ENCODE measurements around the gene STAB2. TPM values are rescaled to one million over a fixed set of nuclear protein-coding genes. Genes with fewer than 3 reads are reported as not detected.

The STAB2 gene
- total and polyA plus RNA-seq, 8 donors, result under 0.01 to 4.0 (median 0.95) TPM; not detected in 4

DNA sequence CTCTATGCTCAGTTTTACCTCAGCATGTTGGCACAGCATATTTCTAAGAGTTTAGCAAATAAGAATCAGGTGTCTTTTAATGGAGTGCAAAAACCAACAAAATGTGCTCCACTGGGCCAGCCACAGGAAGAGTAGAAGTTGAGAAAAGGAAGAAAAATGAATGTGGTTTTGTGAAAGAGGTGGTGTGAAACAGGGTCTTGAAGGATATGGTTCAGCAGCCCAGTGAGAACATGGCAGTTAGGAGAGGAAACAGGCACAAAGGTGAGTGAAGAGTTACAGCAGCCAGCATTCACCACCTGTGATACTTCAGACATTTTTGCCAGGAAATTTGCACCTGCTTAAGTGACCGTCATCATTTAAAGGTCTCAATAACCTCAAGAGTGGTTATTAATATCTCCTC lies 2.4 kb downstream of the STAB2 start:
- H3K27me3 ChIP-seq, result no peaks in the 10 kb centered on the region
- no peaks in the 10 kb centered on the region for H3K36me3 ChIP-seq
- no peaks in the 10 kb centered on the region for H3K9me3 ChIP-seq
- 62 to 93% (median 77%) methylated on average over 1 of the region's 1 CpG for WGBS, 5 donors
- TF ChIP-seq, protein P1, sequence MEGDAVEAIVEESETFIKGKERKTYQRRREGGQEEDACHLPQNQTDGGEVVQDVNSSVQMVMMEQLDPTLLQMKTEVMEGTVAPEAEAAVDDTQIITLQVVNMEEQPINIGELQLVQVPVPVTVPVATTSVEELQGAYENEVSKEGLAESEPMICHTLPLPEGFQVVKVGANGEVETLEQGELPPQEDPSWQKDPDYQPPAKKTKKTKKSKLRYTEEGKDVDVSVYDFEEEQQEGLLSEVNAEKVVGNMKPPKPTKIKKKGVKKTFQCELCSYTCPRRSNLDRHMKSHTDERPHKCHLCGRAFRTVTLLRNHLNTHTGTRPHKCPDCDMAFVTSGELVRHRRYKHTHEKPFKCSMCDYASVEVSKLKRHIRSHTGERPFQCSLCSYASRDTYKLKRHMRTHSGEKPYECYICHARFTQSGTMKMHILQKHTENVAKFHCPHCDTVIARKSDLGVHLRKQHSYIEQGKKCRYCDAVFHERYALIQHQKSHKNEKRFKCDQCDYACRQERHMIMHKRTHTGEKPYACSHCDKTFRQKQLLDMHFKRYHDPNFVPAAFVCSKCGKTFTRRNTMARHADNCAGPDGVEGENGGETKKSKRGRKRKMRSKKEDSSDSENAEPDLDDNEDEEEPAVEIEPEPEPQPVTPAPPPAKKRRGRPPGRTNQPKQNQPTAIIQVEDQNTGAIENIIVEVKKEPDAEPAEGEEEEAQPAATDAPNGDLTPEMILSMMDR (IDR thresholded peaks at IDR 0.05), result no peak
- no peak for TF ChIP-seq EP300 (IDR thresholded peaks at IDR 0.05)
- no peak overlapping the region for H3K4me3 ChIP-seq
- H3K27ac ChIP-seq, result no peak overlapping the region
- intact Hi-C loops (cut with DNase I; ENCODE audit: low total_unique reads), result no loop called here
- no peak for DNase-seq
- no peaks in the 10 kb centered on the region for H3K4me1 ChIP-seq

DNA sequence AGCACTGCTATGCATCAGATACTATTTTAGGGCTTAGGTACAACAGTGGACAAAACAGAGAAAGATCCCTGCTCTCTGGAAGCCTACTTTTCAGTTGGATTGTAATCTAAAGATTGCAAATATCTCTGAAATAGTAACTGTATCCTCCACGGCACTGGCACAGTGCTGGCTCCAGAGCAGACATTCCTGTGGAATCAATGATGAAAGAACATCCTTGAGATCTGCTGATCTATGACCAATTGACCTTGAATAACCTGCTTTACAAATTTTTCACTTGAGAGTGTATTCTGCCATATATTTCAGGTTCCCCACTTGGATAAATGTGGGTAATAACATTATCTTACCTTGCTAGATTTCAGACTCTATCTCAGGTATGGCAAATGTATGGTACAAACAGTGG lies 3.2 kb downstream of the STAB2 start:
- H3K9me3 ChIP-seq, result no peaks in the 10 kb centered on the region
- H3K4me1 ChIP-seq, result no peaks in the 10 kb centered on the region
- H3K36me3 ChIP-seq, result no peaks in the 10 kb centered on the region
- TF ChIP-seq, protein P1 (IDR thresholded peaks at IDR 0.05), result no peak
- TF ChIP-seq POLR2AphosphoS5 (IDR thresholded peaks at IDR 0.05) (no peak), POLR2A (IDR thresholded peaks at IDR 0.05) (no peak), EP300 (IDR thresholded peaks at IDR 0.05) (no peak)
- intact Hi-C loops (cut with DNase I; ENCODE audit: low total_unique reads), result no loop called here
- no peaks in the 10 kb centered on the region for H3K27me3 ChIP-seq
- H3K4me3 ChIP-seq, result no peak overlapping the region
- 32 to 59% (median 47%) methylated on average over 1 of the region's 1 CpG for WGBS, 5 donors
- H3K27ac ChIP-seq, result no peak overlapping the region
- no peak for DNase-seq

DNA sequence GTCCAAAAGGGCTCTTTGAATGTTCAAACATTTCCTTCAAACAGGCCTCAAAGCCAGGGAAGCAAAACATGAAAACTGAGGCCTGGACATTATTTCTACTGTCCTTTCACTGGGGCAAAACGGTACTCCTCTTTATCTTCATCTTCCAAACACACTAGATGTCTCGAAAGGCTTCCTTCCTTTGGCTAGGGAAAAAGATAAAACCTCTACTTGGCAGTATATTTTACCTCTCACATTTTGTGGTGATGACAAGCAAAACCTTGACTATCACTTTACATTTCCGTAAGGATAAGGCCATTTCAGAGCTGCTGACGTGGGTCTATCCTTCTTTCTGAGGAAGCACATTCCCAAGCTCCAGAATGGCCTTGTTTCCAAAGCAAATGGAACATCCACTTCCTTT lies 9.9 kb downstream of the STAB2 start:
- intact Hi-C loops (cut with DNase I; ENCODE audit: low total_unique reads), result no loop called here
- Histone ChIP-seq H3K27ac (no peak overlapping the region), H3K4me3 (no peak overlapping the region), H3K27me3 (no peaks in the 10 kb centered on the region), H3K36me3 (no peaks in the 10 kb centered on the region), H3K4me1 (peaks cover 0 to 8% (median 0%) of the 10 kb centered on the region in 4 donors), H3K9me3 (no peaks in the 10 kb centered on the region)
- TF ChIP-seq, protein P1 (IDR thresholded peaks at IDR 0.05), result no peak
- TF ChIP-seq EP300 (IDR thresholded peaks at IDR 0.05) (no peak), POLR2AphosphoS5 (IDR thresholded peaks at IDR 0.05) (no peak), POLR2A (IDR thresholded peaks at IDR 0.05) (no peak)
- WGBS, 5 donors, result 77 to 91% (median 83%) methylated on average over 4 of the region's 4 CpGs
- DNase-seq, result no peak

DNA sequence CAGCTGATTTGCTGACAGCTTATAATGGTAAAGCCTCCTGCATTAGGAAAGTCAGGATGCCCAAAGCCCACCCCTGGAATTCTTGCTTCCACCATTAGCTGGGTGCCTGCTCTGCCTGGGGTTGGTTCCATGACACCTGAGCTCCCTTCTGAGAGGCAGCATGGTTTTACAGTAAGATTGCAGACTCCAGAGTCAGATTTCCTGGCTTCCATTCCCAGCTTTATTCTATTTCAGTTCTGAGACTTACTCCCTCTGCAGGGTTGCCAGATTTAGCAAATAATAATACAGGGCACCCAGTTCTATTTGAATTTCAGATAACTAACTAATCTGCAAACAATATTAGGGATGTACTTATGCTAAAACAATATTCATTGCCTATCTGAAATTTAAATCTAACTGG lies 12.2 kb downstream of the STAB2 start:
- Histone ChIP-seq H3K9me3 (no peaks in the 10 kb centered on the region), H3K4me3 (no peak overlapping the region), H3K27ac (no peak overlapping the region), H3K27me3 (no peaks in the 10 kb centered on the region), H3K36me3 (no peaks in the 10 kb centered on the region), H3K4me1 (peaks cover 0 to 8% (median 0%) of the 10 kb centered on the region in 4 donors)
- no peak for DNase-seq
- intact Hi-C loops (cut with DNase I; ENCODE audit: low total_unique reads), result no loop called here
- TF ChIP-seq, protein P1 (IDR thresholded peaks at IDR 0.05), result no peak
- TF ChIP-seq POLR2A (IDR thresholded peaks at IDR 0.05) (no peak), POLR2AphosphoS5 (IDR thresholded peaks at IDR 0.05) (no peak), EP300 (IDR thresholded peaks at IDR 0.05) (no peak)
